ENCODE data around the gene NCEH1.

NCEH1 gene

DNA sequence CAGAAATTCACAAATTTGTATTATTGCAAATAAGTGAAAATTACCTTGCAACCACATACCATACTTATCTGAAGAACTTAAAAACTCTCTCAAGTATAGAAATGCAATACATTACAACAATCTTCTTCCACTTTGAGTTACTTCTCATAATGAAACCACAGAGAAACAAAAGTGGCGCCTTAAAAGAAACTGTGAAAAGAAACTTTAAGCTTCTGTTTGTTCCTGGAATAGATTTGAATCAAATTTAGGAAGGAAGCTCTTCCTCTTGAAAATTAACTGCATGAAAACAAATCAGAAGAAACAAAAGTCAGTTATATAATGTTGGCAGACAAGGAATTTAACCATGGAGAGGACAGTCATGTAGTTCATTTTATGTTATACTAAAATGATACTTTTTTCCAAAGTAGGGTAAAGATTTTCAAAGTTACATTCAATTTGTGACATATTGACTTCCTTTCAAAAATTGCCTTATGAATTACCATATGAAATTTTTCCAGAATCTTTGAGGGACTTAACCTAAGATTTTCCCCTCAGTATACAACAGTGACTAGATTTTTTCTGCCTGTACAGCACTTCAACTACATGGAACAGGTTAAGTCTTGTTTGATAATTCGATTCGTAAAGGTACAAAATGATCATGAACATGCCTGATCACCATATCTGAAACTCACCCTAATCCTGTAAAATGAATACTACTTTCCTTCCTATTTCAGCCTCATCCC, 130.0 kb downstream of the NCEH1 start:
- no peak for DNase-seq (ENCODE audit: low spot score)
